ENCODE measurements around the gene HSPA12B.

The HSPA12B gene

DNA sequence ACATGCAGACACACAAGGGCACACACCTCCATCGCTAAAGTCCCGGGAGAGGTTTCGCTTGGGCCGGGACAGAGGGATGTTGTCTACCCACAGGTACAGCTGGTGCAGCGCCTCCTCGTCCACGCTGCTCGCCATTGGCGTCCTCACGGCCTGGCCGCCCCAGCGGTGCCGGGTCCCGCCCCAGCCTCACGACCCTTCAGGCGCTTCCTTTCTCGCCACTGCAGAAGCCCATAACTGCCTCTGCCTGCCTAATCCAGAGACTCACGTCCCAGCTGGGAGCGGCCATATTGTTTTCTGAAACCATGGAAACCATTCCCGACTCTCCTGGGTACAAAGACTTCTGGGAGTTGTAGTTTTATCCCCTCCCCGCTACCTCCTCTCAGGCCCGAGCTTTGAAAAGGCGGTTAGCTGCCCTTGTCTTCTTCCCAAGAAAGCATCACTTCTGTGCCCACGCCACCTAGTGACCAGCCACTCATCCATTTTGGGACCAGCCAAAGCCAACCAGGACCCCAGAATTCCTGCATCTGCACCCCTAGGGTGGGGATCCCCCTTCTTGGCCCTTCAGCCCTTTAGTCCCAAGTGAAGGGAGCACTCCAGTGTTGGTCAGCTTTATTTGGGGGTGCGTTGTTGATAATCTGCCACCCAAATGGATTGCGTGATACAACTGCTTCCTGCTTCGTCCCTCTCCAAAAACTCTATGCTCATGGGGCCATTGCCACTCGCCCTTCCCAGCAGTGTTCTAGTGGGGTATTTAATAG, 48.8 kb downstream of the HSPA12B start, which contains the start of gene SPEF1:
Gene SPEF1, minus strand, starts transcription at position 296 of the 758 bp plus-strand sequence. Its CDS starts 161 bp downstream, at position 135.
- Histone ChIP-seq H3K27me3 (ENCODE audit: insufficient read depth, low read length) (peaks cover 45% of the 10 kb centered on the region), H3K4me1 (ENCODE audit: insufficient read depth, low read length) (peaks cover 8% of the 10 kb centered on the region; the same call in 1 of the 2 replicates), H3K9me3 (ENCODE audit: insufficient read depth, low read depth, low read length) (no peaks in the 10 kb centered on the region), H3K27ac (ENCODE audit: low read length) (no peak within 1 kb of the TSS), H3K9ac (ENCODE audit: low read depth, low read length) (no peak within 1 kb of the TSS; the same call in 1 of the 2 replicates), H3K4me3 (ENCODE audit: low read length) (peak within 1 kb of the TSS; percentile 63), H3K36me3 (ENCODE audit: insufficient read depth, low read depth, low read length) (peaks cover 7% of the 10 kb centered on the region; the same call in 1 of the 2 replicates)

DNA sequence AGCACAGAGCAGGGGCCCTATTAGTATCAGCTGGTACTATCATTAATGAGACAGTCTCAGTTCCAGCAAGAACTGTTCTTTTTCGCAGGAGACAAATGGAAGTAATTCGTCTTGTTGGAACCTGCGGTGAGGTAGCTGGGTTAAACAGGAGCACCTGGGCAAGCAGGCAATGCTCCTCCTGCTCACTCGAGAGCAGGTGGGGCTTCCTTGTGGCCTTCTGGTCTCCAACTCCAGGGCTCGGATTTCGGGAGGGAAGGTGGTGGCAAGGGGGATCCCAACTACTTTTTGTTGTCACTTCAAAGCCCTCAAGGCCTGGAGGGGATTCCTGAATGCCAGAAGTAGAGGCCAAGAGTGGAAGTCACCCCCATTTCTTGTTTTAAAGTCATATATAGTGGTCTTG, 50.1 kb downstream of the HSPA12B start:
- Histone ChIP-seq H3K36me3 (ENCODE audit: insufficient read depth, low read depth, low read length) (peaks cover 7% of the 10 kb centered on the region; the same call in 1 of the 2 replicates), H3K4me1 (ENCODE audit: insufficient read depth, low read length) (peaks cover 13% of the 10 kb centered on the region; the same call in 1 of the 2 replicates), H3K27ac (ENCODE audit: low read length) (no peak overlapping the region), H3K9me3 (ENCODE audit: insufficient read depth, low read depth, low read length) (no peaks in the 10 kb centered on the region), H3K9ac (ENCODE audit: low read depth, low read length) (no peak overlapping the region), H3K4me3 (ENCODE audit: low read length) (no peak overlapping the region), H3K27me3 (ENCODE audit: insufficient read depth, low read length) (peaks cover 40% of the 10 kb centered on the region)

DNA sequence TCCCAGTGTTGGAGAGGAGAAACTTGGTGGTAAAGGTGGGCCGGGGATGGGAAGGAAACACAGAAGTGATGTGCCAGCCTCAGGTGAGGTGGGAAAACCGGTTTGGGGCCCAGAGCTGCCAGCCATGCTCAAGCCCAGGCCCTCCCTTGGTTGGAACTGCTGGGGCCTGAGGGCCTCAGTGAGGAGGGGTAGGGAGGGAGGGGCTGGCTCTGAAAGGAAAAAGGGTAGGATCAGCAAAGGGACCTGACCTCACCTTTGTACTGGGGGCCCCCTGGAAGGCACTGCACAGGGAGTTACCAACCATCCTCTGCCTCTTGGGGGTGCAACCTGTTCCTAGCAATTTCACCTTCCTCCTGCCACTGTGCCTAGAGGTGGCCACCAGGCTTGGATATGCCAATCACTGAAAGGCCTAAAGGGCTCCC, 50.6 kb downstream of the HSPA12B start:
- Histone ChIP-seq H3K9me3 (ENCODE audit: insufficient read depth, low read depth, low read length) (no peaks in the 10 kb centered on the region), H3K9ac (ENCODE audit: low read depth, low read length) (no peak overlapping the region), H3K27me3 (ENCODE audit: insufficient read depth, low read length) (peaks cover 38% of the 10 kb centered on the region), H3K4me1 (ENCODE audit: insufficient read depth, low read length) (peaks cover 13% of the 10 kb centered on the region; the same call in 1 of the 2 replicates), H3K36me3 (ENCODE audit: insufficient read depth, low read depth, low read length) (peaks cover 7% of the 10 kb centered on the region; the same call in 1 of the 2 replicates), H3K27ac (ENCODE audit: low read length) (no peak overlapping the region), H3K4me3 (ENCODE audit: low read length) (no peak overlapping the region)

GRCh38 chr20:3783511-3784195, 51.2 kb downstream of the HSPA12B start:
- Histone ChIP-seq H3K27ac (ENCODE audit: low read length) (no peak overlapping the region), H3K9me3 (ENCODE audit: insufficient read depth, low read depth, low read length) (no peaks in the 10 kb centered on the region), H3K9ac (ENCODE audit: low read depth, low read length) (no peak overlapping the region), H3K4me3 (ENCODE audit: low read length) (no peak overlapping the region), H3K27me3 (ENCODE audit: insufficient read depth, low read length) (peaks cover 36% of the 10 kb centered on the region), H3K36me3 (ENCODE audit: insufficient read depth, low read depth, low read length) (peaks cover 7% of the 10 kb centered on the region; the same call in 1 of the 2 replicates), H3K4me1 (ENCODE audit: insufficient read depth, low read length) (peaks cover 13% of the 10 kb centered on the region; the same call in 1 of the 2 replicates)

- peaks cover 13% of the 10 kb centered on the region; the same call in 1 of the 2 replicates for H3K4me1 ChIP-seq (ENCODE audit: insufficient read depth, low read length)
- H3K27me3 ChIP-seq (ENCODE audit: insufficient read depth, low read length), result peaks cover 30% of the 10 kb centered on the region
- H3K4me3 ChIP-seq (ENCODE audit: low read length), result no peak overlapping the region
- peaks cover 7% of the 10 kb centered on the region; the same call in 1 of the 2 replicates for H3K36me3 ChIP-seq (ENCODE audit: insufficient read depth, low read depth, low read length)
- no peaks in the 10 kb centered on the region for H3K9me3 ChIP-seq (ENCODE audit: insufficient read depth, low read depth, low read length)
- no peak overlapping the region for H3K9ac ChIP-seq (ENCODE audit: low read depth, low read length)
- H3K27ac ChIP-seq (ENCODE audit: low read length), result no peak overlapping the region
Observed at GRCh38 chr20:3784216-3784853, 51.9 kb downstream of the HSPA12B start.

DNA sequence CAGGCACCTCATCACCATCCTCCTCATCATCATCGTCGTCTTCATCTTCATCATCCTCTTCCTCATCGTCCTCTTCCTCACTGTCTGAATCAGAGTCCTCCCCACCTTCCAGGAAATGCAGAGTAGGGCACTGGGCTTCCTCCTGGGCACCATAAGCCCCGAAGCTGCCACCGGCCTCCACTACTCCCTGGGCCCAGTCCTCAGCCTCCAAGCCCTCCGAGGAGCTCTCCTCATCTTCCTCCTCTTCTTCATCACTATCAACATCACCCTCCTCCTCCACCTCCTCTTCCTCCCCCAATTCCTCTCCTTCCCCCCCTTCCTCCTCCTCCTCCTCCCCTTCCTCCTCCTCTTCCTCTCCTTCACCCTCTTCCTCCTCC, 52.4 kb downstream of the HSPA12B start:
- H3K27ac ChIP-seq (ENCODE audit: low read length), result no peak overlapping the region
- H3K36me3 ChIP-seq (ENCODE audit: insufficient read depth, low read depth, low read length), result peaks cover 7% of the 10 kb centered on the region; the same call in 1 of the 2 replicates
- no peak overlapping the region for H3K9ac ChIP-seq (ENCODE audit: low read depth, low read length)
- H3K4me1 ChIP-seq (ENCODE audit: insufficient read depth, low read length), result peaks cover 13% of the 10 kb centered on the region; the same call in 1 of the 2 replicates
- H3K27me3 ChIP-seq (ENCODE audit: insufficient read depth, low read length), result peaks cover 24% of the 10 kb centered on the region
- H3K9me3 ChIP-seq (ENCODE audit: insufficient read depth, low read depth, low read length), result no peaks in the 10 kb centered on the region
- H3K4me3 ChIP-seq (ENCODE audit: low read length), result no peak overlapping the region

GRCh38 chr20:3785240-3786125, 53.0 kb downstream of the HSPA12B start:
- Histone ChIP-seq H3K27ac (ENCODE audit: low read length) (no peak overlapping the region), H3K9ac (ENCODE audit: low read depth, low read length) (peak overlapping the region; percentile 80; the same call in 1 of the 2 replicates), H3K36me3 (ENCODE audit: insufficient read depth, low read depth, low read length) (peaks cover 7% of the 10 kb centered on the region; the same call in 1 of the 2 replicates), H3K4me1 (ENCODE audit: insufficient read depth, low read length) (peaks cover 13% of the 10 kb centered on the region; the same call in 1 of the 2 replicates), H3K4me3 (ENCODE audit: low read length) (peak overlapping the region; percentile 83; the same call in 1 of the 2 replicates), H3K27me3 (ENCODE audit: insufficient read depth, low read length) (peaks cover 18% of the 10 kb centered on the region), H3K9me3 (ENCODE audit: insufficient read depth, low read depth, low read length) (no peaks in the 10 kb centered on the region)

- Histone ChIP-seq H3K9me3 (ENCODE audit: insufficient read depth, low read depth, low read length) (no peaks in the 10 kb centered on the region), H3K27me3 (ENCODE audit: insufficient read depth, low read length) (peaks cover 14% of the 10 kb centered on the region), H3K4me1 (ENCODE audit: insufficient read depth, low read length) (peaks cover 9% of the 10 kb centered on the region; the same call in 1 of the 2 replicates), H3K36me3 (ENCODE audit: insufficient read depth, low read depth, low read length) (peaks cover 7% of the 10 kb centered on the region; the same call in 1 of the 2 replicates), H3K9ac (ENCODE audit: low read depth, low read length) (peak overlapping the region; percentile 80), H3K4me3 (ENCODE audit: low read length) (peak overlapping the region; percentile 83), H3K27ac (ENCODE audit: low read length) (no peak overlapping the region)
Observed at GRCh38 chr20:3786126-3786484, 53.6 kb downstream of the HSPA12B start.

GRCh38 chr20:3786665-3787323, 54.3 kb downstream of the HSPA12B start, which contains the start of gene CENPB:
CENPB (minus strand) TSS chr20:3786740; CDS start chr20:3786483, 257 bp downstream.
- H3K36me3 ChIP-seq (ENCODE audit: insufficient read depth, low read depth, low read length), result peaks cover 7% of the 10 kb centered on the region; the same call in 1 of the 2 replicates
- peaks cover 14% of the 10 kb centered on the region for H3K27me3 ChIP-seq (ENCODE audit: insufficient read depth, low read length)
- no peaks in the 10 kb centered on the region for H3K9me3 ChIP-seq (ENCODE audit: insufficient read depth, low read depth, low read length)
- peak within 1 kb of the TSS; percentile 83 for H3K4me3 ChIP-seq (ENCODE audit: low read length)
- no peak within 1 kb of the TSS for H3K27ac ChIP-seq (ENCODE audit: low read length)
- peak within 1 kb of the TSS; percentile 80 for H3K9ac ChIP-seq (ENCODE audit: low read depth, low read length)
- H3K4me1 ChIP-seq (ENCODE audit: insufficient read depth, low read length), result peaks cover 6% of the 10 kb centered on the region; the same call in 1 of the 2 replicates

- H3K9me3 ChIP-seq (ENCODE audit: insufficient read depth, low read depth, low read length), result no peaks in the 10 kb centered on the region
- H3K27ac ChIP-seq (ENCODE audit: low read length), result no peak overlapping the region
- peaks cover 14% of the 10 kb centered on the region for H3K27me3 ChIP-seq (ENCODE audit: insufficient read depth, low read length)
- H3K36me3 ChIP-seq (ENCODE audit: insufficient read depth, low read depth, low read length), result peaks cover 7% of the 10 kb centered on the region; the same call in 1 of the 2 replicates
- peaks cover 6% of the 10 kb centered on the region; the same call in 1 of the 2 replicates for H3K4me1 ChIP-seq (ENCODE audit: insufficient read depth, low read length)
- peak overlapping the region; percentile 59 for H3K4me3 ChIP-seq (ENCODE audit: low read length)
- no peak overlapping the region for H3K9ac ChIP-seq (ENCODE audit: low read depth, low read length)
Observed at GRCh38 chr20:3787324-3788014, 55.0 kb downstream of the HSPA12B start.

All from iPS-20b (cell line).